AG20443 (cell line): ENCODE measurements around the gene MGST1.

Experiments
- DNase-seq: peaks from one replicate; pipeline ENCODE4 v3.0.0; 2012; ENCODE audit warnings: low spot score, mixed read lengths

Gene MGST1, protein sequence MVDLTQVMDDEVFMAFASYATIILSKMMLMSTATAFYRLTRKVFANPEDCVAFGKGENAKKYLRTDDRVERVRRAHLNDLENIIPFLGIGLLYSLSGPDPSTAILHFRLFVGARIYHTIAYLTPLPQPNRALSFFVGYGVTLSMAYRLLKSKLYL

GRCh38 chr12:16347391-16348298, at the start of gene MGST1:
TSS of gene MGST1 (plus strand) at chr12:16347645. CDS start at chr12:16354253, 6,608 bp downstream.
- peak; percentile 70 for DNase-seq

- DNase-seq, result no peak
Observed at GRCh38 chr12:16299403-16299802, 48.0 kb upstream of the MGST1 start.

- peak; percentile 50 for DNase-seq
Observed at GRCh38 chr12:16300122-16300521, 47.3 kb upstream of the MGST1 start.

- peak; percentile 23 for DNase-seq
Observed at GRCh38 chr12:16300736-16301135, 46.7 kb upstream of the MGST1 start.

DNA sequence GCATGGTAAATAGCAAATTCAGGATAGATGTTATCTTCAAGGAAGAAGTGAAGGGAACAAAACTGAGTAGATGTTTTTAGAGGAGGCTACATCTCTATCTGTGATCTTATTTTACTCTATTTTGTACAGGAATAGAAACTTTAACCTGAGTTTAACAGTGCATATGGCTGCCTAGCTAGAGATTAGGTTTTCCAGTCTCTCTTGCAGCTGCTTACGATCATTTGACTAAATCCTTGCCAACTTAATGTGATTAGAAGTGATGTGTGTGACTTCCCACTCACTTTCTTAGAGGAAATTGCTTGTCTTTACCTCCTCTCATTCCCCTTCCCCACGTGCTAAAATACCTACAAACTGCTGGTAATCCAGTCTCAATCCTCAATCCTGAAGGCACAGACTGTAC, 43.5 kb upstream of the MGST1 start:
- DNase-seq, result no peak

- DNase-seq, result no peak
Observed at GRCh38 chr12:16307856-16308475, 39.5 kb upstream of the MGST1 start.

DNA sequence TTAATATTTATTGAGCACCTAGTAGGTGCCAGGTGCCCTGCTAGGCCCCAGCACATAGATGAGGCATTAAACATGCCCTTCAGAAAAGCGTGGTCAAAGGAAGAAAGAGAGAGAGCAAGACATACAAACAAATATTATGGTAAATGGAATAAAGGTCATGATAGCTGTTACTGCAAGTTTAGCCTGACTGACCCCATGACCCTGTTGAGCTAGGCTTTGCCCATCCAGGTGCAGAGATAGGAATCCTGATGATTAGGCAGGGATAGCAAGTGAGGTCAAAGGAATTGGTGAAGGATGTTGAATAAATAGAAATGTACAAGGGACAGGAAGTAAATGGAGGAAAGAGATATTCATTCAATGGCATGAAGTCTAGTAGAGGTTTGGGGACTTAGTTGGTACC, 36.5 kb upstream of the MGST1 start:
- DNase-seq, result no peak

GRCh38 chr12:16323010-16323409, 24.4 kb upstream of the MGST1 start:
- peak; percentile 35 for DNase-seq

GRCh38 chr12:16323638-16324037, 23.8 kb upstream of the MGST1 start:
- no peak for DNase-seq

DNA sequence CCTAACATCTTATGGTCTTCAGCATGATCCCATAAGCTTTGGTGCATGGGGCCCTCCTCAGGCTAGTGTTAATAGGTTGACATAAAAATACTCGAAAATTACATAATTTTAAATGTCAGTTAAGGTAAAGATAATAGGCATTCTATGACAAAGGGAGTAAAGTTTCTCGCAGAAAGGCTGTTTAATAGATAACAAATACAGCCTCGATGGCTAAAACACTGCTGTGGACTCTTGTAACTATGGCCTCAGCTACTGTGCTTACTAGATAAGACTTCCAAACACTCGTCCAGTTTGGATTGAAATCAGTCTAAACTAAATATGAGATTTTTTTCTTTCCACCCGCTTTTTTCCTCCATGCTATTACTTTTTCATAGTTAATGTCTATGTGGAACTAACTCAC, 23.2 kb upstream of the MGST1 start:
- no peak for DNase-seq

GRCh38 chr12:16324772-16325171, 22.7 kb upstream of the MGST1 start:
- no peak for DNase-seq

GRCh38 chr12:16325426-16325825, 22.0 kb upstream of the MGST1 start:
- no peak for DNase-seq

GRCh38 chr12:16327963-16328362, 19.5 kb upstream of the MGST1 start:
- DNase-seq, result no peak

GRCh38 chr12:16329594-16329993, 17.9 kb upstream of the MGST1 start:
- DNase-seq, result no peak

DNA sequence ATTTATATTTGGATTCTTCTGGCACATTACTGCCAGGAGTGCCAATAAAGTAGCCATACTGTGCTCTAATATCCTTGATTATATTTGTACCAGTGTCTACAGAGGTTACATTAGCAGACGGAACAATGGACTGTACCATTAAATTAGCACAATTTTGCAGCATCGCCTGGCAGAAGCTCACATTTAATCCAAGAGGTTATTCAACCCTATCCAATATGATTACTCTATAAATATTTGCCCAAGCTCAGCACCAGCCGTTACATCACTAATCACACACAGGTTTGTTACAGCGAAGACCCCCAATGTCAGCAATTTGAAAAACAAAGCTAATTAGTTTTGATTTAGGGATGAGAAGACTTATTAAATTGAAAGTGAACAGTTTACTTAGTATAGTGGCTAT, 16.9 kb upstream of the MGST1 start:
- no peak for DNase-seq

DNA sequence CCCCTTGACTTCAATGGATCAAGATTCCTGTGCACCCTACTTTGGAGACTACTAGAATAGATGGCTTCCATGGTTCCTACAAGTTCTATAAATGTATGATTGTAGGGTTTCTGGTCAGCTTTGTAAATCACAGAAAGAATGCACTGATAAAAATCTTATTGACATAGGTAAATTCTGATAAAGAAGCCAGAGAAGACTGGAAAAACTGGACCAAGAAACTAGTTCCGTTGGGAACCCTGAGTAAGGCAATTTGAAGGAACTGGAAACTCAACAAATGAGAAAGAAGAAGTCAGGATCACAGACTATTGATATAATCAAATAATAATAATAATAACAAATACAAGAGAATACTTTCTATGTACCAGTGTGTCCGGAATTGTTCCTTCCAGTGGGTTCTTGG, 15.4 kb upstream of the MGST1 start:
- DNase-seq, result no peak

GRCh38 chr12:16335838-16336237, 11.6 kb upstream of the MGST1 start:
- DNase-seq, result no peak

GRCh38 chr12:16344269-16344668, 3.2 kb upstream of the MGST1 start:
- DNase-seq, result no peak

- no peak for DNase-seq
Observed at GRCh38 chr12:16345105-16345504, 2.3 kb upstream of the MGST1 start.

DNA sequence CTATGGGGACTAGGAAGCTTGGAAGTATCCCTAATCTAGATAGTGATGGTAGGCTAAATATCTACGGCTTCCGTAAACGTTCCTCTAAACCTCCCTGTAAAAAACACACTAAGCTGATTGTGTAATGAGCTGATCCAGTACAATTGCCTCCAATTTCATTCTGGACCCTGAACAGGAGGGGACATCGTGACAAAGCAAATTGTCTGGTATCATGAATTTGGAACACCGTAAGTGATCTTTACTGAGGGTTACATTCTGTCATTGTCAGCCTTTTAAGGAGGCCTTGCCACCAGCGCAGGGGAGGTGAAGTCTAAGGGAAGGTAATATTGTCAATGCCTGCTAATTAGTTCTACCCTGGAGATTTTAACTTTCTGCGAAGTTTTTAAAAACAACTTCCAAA, 487 bp upstream of the MGST1 start:
- DNase-seq, result no peak

GRCh38 chr12:16348435-16349130, 1.1 kb downstream of the MGST1 start:
- DNase-seq, result no peak

GRCh38 chr12:16349131-16349460, 1.7 kb downstream of the MGST1 start:
- DNase-seq, result peak; percentile 74

- DNase-seq, result peak; percentile 68
Observed at GRCh38 chr12:16350682-16351081, 3.2 kb downstream of the MGST1 start.
